Left renal pelvis (tissue), 4 donors: ENCODE results near the gene AURKAIP1. TPM values are rescaled to one million over a fixed set of nuclear protein-coding genes. Genes with fewer than 3 reads are reported as not detected.

Source experiments
- DNase-seq, 4 donors: peaks; one replicate each; pipeline ENCODE4 v3.0.0-alpha.2; 2013; ENCODE audit warnings: low read depth in 4 of 4, low spot score in 3 of 4
- polyA plus RNA-seq, 4 donors: library from polyadenylated mRNA; unstranded; fragments of 120-200 nt; gene quantifications; one replicate each; pipeline ENCODE4 v1.2.1, GENCODE V29; 2013; ENCODE audit not compliant: insufficient read length in 4 of 4

The AURKAIP1 gene
- polyA plus RNA-seq, 4 donors, result 44.3 to 95.3 (median 56.8) TPM

- DNase-seq, result peak in 1 of 4 donors; percentile 70
Observed at GRCh38 chr1:1349256-1350012, 25.6 kb downstream of the AURKAIP1 start, which contains the start of gene DVL1. DVL1 (minus strand) TSS chr1:1349418; CDS start chr1:1349065, 353 bp downstream.

DNA sequence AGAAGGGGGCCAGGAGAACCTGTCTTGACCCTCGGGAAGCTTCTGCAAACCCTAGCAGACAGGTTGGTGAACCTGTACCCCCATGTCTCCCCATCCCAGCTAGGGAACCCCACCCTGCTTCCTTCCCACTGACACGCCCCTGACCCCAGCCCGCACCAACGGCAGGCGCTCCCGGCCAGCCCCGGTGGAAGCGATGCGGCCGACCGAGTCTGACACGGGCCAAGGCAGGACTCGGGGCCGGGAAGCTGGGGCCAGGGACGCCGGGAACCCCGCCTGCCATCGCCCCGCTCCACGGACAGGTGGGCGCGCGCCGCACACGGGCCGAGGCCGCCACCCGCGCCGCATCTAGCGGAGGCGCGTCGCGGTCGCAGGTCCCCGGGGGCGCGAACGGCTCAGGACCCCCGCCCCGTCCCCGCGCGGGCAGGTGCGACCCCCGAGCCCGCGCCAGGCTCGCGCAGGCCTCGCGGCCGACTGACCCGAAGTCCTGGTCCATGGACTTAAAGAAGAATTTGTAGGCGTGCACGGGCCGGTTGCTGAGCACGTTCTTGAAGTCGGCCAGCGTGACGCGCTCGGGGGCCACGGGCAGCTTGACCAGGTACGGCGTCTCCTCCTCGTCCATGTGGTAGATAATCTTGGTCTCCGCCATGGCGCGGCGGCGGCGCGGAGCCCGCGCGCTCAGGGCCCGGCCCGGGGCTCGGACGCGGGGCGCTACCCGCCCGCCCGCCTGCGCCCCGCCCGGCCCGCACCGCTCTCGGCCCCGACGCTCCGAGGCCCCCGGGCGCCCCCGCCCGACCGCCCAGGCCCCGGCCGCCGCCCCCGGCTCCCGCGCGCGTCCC is 26.4 kb downstream of the AURKAIP1 start:
- no peak for DNase-seq

DNA sequence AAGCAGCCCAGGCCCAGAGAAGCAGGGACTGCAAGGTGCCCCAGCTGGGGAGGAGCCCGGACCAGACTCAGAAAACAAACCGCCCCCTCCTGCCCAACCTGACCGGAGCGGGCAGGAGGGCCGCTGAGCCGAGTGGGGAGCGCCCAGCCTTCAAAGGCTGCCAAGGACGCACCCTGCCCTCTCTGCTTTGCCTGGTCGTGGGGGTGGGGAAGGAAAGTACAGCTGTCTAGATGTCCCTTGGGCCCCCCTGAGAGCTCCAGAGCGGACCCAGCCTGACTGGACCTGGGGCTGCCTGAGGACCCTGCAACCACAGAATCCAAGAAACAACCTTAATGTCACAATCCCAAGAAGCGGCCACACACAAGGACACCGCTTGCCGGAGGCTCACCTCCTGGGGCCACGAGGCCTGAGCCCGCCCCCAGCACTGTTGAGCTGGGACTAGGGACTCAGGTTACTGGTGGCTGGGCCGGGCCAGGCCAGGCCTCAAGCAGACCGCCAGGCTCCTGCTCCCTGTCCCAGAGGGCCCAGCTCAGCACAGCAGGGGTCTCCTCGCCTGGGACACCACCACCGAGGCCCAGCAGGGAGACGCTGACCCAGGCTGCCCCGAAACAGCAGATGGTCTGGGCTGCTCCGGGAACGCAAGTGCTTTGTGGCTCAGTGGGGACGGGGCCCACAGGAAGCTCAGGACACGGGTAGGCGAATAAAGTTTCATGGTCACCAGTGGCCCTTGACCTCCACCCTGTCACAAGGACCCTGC is 27.2 kb downstream of the AURKAIP1 start:
- no peak for DNase-seq

DNA sequence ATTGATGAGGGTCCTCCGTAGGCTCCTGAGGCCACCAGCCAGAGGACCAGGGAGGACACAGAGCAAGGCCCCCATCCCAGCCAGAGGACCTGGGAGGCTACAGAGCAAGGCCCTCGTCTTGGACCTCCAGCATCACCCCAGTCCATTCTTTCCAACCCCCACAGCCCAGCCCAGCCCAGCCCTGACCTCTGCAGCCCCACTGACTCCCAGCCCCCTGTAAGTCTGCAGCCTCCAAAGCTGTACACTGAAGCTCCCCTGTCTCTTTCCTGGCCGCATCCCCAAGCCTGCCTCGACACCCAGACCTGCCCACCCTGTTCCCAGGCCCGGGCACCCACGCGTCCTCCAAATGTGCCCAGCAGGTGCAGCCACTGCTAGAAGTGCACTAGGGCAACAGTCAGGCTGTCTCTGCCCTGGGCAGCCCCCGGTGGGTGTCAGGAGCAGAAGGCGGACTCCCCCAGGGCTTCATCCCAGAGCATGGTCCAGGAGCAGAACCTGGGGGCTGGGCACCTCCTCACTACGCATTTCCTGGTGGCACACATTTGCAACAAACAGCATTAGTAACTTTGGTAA is 27.9 kb downstream of the AURKAIP1 start:
- DNase-seq, result no peak

- DNase-seq, result no peak
Observed at GRCh38 chr1:1346501-1346890, 28.5 kb downstream of the AURKAIP1 start.

DNA sequence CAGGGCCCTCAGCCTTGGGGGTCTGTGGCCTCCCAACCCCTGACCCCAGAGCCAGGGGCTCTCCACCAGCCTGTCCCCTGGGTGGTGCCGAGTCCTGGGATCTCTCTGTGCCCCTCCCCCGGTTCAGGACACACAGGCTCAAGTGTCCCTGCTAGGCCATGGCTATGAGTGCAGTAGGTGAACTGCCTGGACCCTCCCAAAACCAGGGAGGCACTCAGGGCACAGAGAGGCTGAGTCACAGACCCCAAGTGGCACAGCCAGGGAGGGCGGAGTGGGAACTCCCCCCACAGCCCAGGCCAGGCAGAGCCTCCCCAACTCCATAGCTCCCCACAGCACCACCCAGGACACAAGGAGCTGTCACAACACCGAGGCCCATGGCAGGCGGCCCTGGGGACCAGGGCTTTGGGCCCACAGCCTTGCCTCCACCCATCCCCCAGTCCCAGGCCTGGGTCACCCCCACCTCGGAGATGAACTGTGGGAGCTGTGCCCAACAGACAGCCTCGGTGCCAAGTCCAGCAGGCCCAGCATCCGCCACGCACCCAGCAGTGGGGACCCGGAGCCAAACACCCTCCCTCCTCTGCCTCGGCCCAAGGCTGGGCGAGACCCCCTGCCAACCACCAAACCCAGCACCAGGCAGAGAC is 29.0 kb downstream of the AURKAIP1 start:
- DNase-seq, result no peak

- DNase-seq, result no peak
Observed at GRCh38 chr1:1345384-1345783, 29.6 kb downstream of the AURKAIP1 start.

GRCh38 chr1:1344655-1345361 is 30.2 kb downstream of the AURKAIP1 start:
- no peak for DNase-seq

DNA sequence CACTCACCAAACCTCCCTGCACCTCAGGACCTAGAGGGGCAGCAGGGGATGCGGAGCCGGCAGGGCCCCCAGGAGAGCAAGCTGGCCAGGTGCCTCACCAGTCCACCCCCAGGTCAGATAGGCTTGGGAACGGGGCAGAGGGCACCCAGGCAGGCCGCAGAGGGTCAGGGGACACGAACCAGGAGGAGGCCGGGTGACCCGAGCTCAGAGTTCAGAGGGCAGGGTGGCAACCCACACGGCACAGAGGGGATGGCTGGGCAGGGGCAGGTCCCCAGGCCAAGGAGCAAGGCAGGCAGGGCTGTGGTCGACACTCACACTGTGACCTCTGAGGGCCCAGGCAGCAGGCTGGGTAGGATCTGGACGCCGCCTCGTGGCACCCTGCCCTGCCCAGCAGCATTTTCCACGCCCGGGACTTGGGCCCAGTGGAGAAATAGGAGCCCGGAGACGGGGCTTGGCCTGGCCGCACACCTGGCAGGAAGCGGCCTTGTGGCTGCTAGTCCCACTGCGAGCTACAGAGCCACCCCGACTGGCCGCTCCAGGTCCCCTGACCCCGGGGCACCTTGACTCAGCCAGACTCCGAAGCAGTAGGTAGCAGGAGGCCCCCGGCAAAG is 31.1 kb downstream of the AURKAIP1 start:
- DNase-seq, result no peak

DNA sequence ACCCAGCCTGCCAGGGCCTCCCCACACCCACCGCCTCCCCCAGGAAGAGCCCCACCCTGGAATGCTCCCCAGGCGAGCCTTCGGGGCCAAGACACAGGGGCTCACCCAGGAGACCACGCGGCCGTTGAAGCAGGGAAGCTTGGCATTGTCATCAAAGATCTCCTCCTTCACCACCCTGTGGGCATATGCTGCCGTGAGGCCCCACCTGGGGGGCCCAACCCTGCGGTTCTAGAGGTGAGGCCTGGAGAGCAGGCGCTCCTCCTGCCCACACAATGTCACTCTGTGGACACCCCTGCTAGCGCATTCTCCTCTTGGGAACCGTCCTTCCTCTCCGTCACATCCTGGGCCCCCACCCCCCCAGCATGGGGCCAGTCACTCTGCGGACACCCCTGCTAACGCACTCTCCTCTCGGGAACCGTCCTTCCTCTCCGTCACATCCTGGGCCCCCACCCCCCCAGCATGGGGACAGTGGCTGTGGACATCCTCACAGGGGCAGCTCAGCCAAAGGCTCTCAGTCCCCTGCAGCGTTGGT is 32.4 kb downstream of the AURKAIP1 start:
- DNase-seq, result no peak

DNA sequence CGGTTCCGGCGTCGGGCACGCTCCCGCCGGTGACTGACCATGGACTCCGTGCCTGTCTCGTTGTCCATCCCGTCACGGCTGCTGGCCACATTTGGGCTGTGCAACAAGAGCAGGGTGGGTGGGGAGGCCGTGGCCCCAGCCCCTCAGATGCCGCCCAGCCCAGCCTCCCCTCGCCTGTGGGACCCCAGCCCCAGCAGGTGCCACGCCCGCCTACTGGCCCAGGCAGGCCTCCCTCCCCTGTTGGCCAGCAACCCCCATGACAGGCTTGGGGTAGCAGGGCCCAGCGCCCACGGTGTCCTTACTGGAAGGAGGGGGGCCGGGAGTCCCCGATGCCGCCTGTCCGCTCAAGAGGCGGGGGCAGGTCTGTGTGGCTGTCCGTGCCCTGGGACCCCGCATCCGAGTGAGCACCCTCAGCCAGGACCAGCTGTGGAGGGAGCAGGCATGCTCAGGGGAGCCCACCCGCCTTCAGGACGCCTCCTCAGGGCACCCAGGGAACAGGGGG is 32.9 kb downstream of the AURKAIP1 start:
- DNase-seq, result no peak

DNA sequence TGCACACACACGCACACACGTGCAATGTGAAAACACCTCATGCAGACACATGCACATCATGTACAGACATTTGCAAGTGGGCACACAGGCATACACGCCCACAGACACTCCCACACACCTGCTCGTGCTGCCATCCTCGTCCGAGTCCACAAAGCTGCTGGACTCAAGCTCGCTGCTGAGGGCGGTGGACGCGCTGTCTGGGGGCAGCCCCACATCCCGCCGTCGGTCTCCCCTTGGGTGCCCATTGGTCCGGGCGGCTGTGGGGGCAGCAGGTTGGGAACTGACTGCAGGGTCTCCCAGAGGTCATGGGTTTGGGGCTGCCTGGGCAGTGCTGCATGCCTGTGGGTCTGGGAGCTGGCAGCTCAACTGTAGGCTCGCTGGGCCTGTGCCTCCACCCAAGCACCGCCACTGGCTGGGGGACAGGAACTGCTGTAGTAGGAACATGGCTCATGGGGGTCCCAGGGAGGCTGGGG is 33.4 kb downstream of the AURKAIP1 start:
- DNase-seq, result no peak

- DNase-seq, result no peak
Observed at GRCh38 chr1:1340791-1341548, 34.0 kb downstream of the AURKAIP1 start.

GRCh38 chr1:1340185-1340584 is 34.8 kb downstream of the AURKAIP1 start:
- no peak for DNase-seq

- no peak for DNase-seq
Observed at GRCh38 chr1:1338278-1338677, 36.7 kb downstream of the AURKAIP1 start.

- DNase-seq, result no peak
Observed at GRCh38 chr1:1337793-1338147, 37.2 kb downstream of the AURKAIP1 start.

DNA sequence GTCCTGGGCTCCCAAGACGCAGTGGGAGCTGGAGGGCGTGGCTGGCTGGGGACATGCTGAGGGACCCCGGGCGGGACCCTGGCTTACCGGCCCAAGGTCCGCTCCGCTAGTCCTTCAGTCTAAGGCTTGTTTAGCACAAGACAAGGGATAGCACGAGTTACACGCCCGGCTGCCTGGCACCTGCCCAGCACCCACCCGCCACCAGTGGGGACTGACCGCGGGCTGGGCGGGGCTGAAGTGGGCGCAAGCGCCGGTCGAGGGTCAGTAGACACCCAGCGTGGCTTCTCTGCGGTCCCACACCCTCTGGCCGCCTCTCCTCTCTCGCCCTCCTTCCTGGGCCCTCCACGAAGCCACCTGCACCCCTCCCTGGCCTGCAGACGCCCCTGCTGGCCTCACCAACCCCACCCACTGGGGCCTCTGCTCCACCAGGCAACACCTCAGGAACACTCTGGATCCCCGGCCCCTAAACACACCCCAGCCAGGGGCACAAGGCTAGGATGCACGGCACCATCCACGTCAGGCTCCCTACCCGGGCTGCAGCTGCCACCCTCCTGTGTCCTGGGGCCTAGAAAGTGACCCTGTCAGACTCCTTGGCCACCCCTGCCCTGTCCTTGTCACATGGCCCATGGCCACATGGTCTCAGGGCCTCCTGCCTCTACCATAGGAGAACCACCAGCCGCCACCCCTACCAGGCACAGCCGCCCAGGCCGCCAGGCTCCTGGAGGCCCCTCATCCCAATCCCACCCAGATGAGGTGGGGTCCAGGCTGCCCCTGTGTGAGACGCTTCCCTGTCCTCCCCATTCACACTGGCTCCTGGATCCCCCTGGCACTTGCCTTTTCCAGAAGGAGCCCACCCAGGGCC is 37.8 kb downstream of the AURKAIP1 start:
- DNase-seq, result no peak
